HG03432 (cell line): ENCODE measurements around the gene PRMT3.
"Not testable (repeated sequence)": the region's sequence is repeated elsewhere in the genome, so short reads cannot be mapped to it uniquely, and the experiment has no call there.

ENCODE experiments used
- ATAC-seq: cut with Tn5 transposase; IDR thresholded peaks from one replicate; pipeline ENCODE4 v1.9.1; 2021; ENCODE audit warnings: mild to moderate bottlenecking, moderate library complexity; ENCODE audit not compliant: unreplicated experiment

The PRMT3 gene

GRCh38 chr11:20453657-20454316 lies 66.3 kb downstream of the PRMT3 start:
- no peak for ATAC-seq

- no peak for ATAC-seq
Measured at GRCh38 chr11:20457001-20457799, 69.7 kb downstream of the PRMT3 start.

- no peak for ATAC-seq
Measured at GRCh38 chr11:20457934-20458680, 70.6 kb downstream of the PRMT3 start.

- ATAC-seq: no peak
Measured at GRCh38 chr11:20458905-20459632, 71.6 kb downstream of the PRMT3 start.

GRCh38 chr11:20459865-20460264 lies 72.3 kb downstream of the PRMT3 start:
- ATAC-seq: no peak

- no peak for ATAC-seq
Measured at GRCh38 chr11:20464518-20464917, 77.0 kb downstream of the PRMT3 start.

GRCh38 chr11:20467487-20468185 lies 80.1 kb downstream of the PRMT3 start:
- no peak for ATAC-seq

- no peak for ATAC-seq
Measured at GRCh38 chr11:20470348-20470747, 82.8 kb downstream of the PRMT3 start.

GRCh38 chr11:20471929-20472328 lies 84.4 kb downstream of the PRMT3 start:
- not testable (repeated sequence) for ATAC-seq

GRCh38 chr11:20474176-20474881 lies 86.8 kb downstream of the PRMT3 start:
- ATAC-seq: peak; percentile 25

GRCh38 chr11:20474882-20475517 lies 87.5 kb downstream of the PRMT3 start:
- ATAC-seq: peak; percentile 70

GRCh38 chr11:20477418-20478090 lies 90.0 kb downstream of the PRMT3 start:
- no peak for ATAC-seq

- ATAC-seq: no peak
Measured at GRCh38 chr11:20479513-20479912, 92.0 kb downstream of the PRMT3 start.

GRCh38 chr11:20483931-20484330 lies 96.4 kb downstream of the PRMT3 start:
- ATAC-seq: no peak

GRCh38 chr11:20484416-20484815 lies 96.9 kb downstream of the PRMT3 start:
- ATAC-seq: not testable (repeated sequence)

- no peak for ATAC-seq
Measured at GRCh38 chr11:20488352-20488751, 100.8 kb downstream of the PRMT3 start.

GRCh38 chr11:20489948-20490347 lies 102.4 kb downstream of the PRMT3 start:
- ATAC-seq: peak; percentile 93

GRCh38 chr11:20493340-20493739 lies 105.8 kb downstream of the PRMT3 start:
- no peak for ATAC-seq
